ENCODE measurements around the gene RDH12. TPM values are rescaled to one million over a fixed set of nuclear protein-coding genes. Genes with fewer than 3 reads are reported as not detected.
"Not testable (repeated sequence)": the region's sequence is repeated elsewhere in the genome, so short reads cannot be mapped to it uniquely, and the experiment has no call there.

The RDH12 gene
- total RNA-seq, 1 donor from 2014 or later = not detected

- Mint-ChIP-seq H3K9me3 (no peaks in the 10 kb centered on the region), H3K27ac (peak overlapping the region; percentile 16), H3K27me3 (no peaks in the 10 kb centered on the region), H3K36me3 (ENCODE audit: low read depth) (peaks cover 62% of the 10 kb centered on the region), H3K4me1 (peaks cover 36% of the 10 kb centered on the region), H3K4me3 (no peak overlapping the region)
- intact Hi-C loops (cut with micrococcal nuclease) = loop anchor here (1.0 kb wide), 1 partner anchor 14 kb away; the partner anchor contains the start of gene RDH11
- DNase-seq = no peak
Measured at GRCh38 chr14:67680941-67681340, 20.7 kb upstream of the RDH12 start.

DNA sequence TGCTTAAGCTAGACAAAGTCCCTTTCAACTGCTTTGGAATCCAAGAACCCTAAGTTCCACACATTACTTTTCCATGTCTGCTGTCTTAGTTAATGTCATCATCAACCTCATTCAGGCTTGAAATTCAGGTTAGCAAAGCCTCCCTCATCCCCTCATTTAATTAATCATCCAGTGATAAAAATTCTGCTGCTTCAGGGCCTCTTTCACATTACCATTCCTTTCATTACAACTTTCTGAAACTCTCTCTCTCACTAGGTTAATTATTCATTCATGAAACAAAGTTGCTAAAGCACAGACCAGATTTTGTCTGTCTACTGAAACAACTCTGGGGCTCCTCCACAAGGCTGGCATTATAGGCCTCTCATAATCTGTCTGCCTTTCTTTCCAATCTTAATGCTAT is 17.8 kb upstream of the RDH12 start:
- Mint-ChIP-seq H3K27me3 (no peaks in the 10 kb centered on the region), H3K4me1 (peaks cover 29% of the 10 kb centered on the region), H3K4me3 (no peak overlapping the region), H3K9me3 (no peaks in the 10 kb centered on the region), H3K36me3 (ENCODE audit: low read depth) (peaks cover 63% of the 10 kb centered on the region), H3K27ac (no peak overlapping the region)
- intact Hi-C loops (cut with micrococcal nuclease) = no loop called here
- no peak for DNase-seq

DNA sequence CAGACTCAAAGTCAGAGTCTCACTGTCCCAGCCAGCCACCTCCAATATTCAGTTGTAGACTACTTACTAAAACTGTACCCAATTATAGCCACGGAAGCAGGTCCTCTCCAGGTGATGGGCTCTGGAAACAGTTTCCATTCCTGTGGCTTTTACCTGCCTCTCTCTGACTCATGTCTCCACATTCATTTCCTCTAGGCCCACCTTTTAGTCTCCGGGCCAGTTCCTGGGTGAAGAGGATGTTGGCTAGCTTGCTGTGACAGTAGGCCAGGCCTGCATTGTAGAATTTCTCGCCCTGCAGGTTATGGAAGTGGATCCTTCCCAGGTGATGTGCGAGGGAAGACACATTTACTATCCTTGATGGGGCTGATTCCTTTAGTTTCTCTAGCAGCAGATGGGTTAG is 11.7 kb upstream of the RDH12 start:
- peaks cover 64% of the 10 kb centered on the region for H3K36me3 Mint-ChIP-seq (ENCODE audit: low read depth)

GRCh38 chr14:67694791-67695393 is 6.8 kb upstream of the RDH12 start:
- H3K4me3 Mint-ChIP-seq = peak overlapping the region; percentile 89
- H3K4me1 Mint-ChIP-seq = peaks cover 28% of the 10 kb centered on the region
- H3K27me3 Mint-ChIP-seq = no peaks in the 10 kb centered on the region
- intact Hi-C loops (cut with micrococcal nuclease) = loop anchor here (1.0 to 10.0 kb wide), 7 partner anchors 15 to 1120 kb away; partner anchors contain the start of genes ARG2, EIF2S1, PIGH and VTI1B
- DNase-seq = peak; percentile 92
- no peaks in the 10 kb centered on the region for H3K9me3 Mint-ChIP-seq
- H3K36me3 Mint-ChIP-seq (ENCODE audit: low read depth) = peaks cover 25% of the 10 kb centered on the region
- peak overlapping the region; percentile 97 for H3K27ac Mint-ChIP-seq

More for the DNA sequence above, 11.7 kb upstream of the RDH12 start:
- Mint-ChIP-seq H3K9me3 (no peaks in the 10 kb centered on the region), H3K4me3 (no peak overlapping the region), H3K27ac (peak overlapping the region; percentile 43), H3K4me1 (peaks cover 25% of the 10 kb centered on the region), H3K27me3 (no peaks in the 10 kb centered on the region)
- intact Hi-C loops (cut with micrococcal nuclease) = loop anchor here (10.0 kb wide), 1 partner anchor 1125 kb away; no protein-coding TSS in a partner anchor
- no peak for DNase-seq

GRCh38 chr14:67695394-67695949 is 6.2 kb upstream of the RDH12 start, which contains the start of gene RDH11:
TSS of gene RDH11 (minus strand) at chr14:67695764. CDS start at chr14:67695703, 61 bp downstream.
- no peaks in the 10 kb centered on the region for H3K9me3 Mint-ChIP-seq
- H3K4me3 Mint-ChIP-seq = peak within 1 kb of the TSS; percentile 89
- peak within 1 kb of the TSS; percentile 97 for H3K27ac Mint-ChIP-seq
- intact Hi-C loops (cut with micrococcal nuclease) = loop anchor here (1.0 to 10.0 kb wide), 7 partner anchors 15 to 1119 kb away; partner anchors contain the start of genes ARG2, EIF2S1, PIGH and VTI1B
- DNase-seq = peak; percentile 95
- H3K4me1 Mint-ChIP-seq = peaks cover 28% of the 10 kb centered on the region
- peaks cover 19% of the 10 kb centered on the region for H3K36me3 Mint-ChIP-seq (ENCODE audit: low read depth)
- H3K27me3 Mint-ChIP-seq = no peaks in the 10 kb centered on the region

GRCh38 chr14:67697006-67697405 is 4.7 kb upstream of the RDH12 start:
- Mint-ChIP-seq H3K4me3 (no peak overlapping the region), H3K4me1 (peaks cover 25% of the 10 kb centered on the region), H3K27ac (no peak overlapping the region), H3K9me3 (no peaks in the 10 kb centered on the region), H3K36me3 (ENCODE audit: low read depth) (peaks cover 7% of the 10 kb centered on the region), H3K27me3 (no peaks in the 10 kb centered on the region)
- no peak for DNase-seq
- intact Hi-C loops (cut with micrococcal nuclease) = loop anchor here (5.0 to 10.0 kb wide), 2 partner anchors 335 to 1118 kb away; partner anchors contain the start of gene EIF2S1

- H3K36me3 Mint-ChIP-seq (ENCODE audit: low read depth) = no peaks in the 10 kb centered on the region
- H3K4me1 Mint-ChIP-seq = peaks cover 17% of the 10 kb centered on the region
- DNase-seq = no peak
- intact Hi-C loops (cut with micrococcal nuclease) = loop anchor here (5.0 to 10.0 kb wide), 2 partner anchors 336 to 1117 kb away; partner anchors contain the start of gene EIF2S1
- H3K9me3 Mint-ChIP-seq = no peaks in the 10 kb centered on the region
- H3K27ac Mint-ChIP-seq = no peak overlapping the region
- no peaks in the 10 kb centered on the region for H3K27me3 Mint-ChIP-seq
- H3K4me3 Mint-ChIP-seq = no peak overlapping the region
Measured at GRCh38 chr14:67698179-67698578, 3.5 kb upstream of the RDH12 start.

DNA sequence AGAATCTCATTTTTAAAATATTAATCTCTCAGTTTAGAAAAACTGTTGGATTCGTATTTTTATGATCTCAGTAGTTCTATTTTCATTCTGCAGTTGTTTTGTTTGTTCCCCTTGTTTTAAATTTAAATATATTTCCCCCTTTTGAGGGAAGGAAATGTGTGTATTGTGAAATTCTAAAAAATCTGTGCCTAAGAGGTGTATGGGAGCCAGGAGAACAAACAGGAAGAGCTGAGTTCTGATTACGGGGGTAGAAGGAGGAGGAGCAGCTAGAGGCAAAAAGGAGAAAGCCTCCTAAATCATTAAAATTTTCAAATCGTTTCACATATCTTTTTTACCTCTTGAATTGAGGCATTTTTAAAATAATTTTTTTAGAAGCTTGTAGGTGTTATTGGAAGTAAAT is 2.3 kb downstream of the RDH12 start:
- Mint-ChIP-seq H3K27me3 (peaks cover 4% of the 10 kb centered on the region), H3K27ac (no peak overlapping the region), H3K4me3 (no peak overlapping the region), H3K9me3 (no peaks in the 10 kb centered on the region), H3K36me3 (ENCODE audit: low read depth) (no peaks in the 10 kb centered on the region), H3K4me1 (no peaks in the 10 kb centered on the region)
- DNase-seq = no peak
- intact Hi-C loops (cut with micrococcal nuclease) = loop anchor here (1.0 to 10.0 kb wide), 6 partner anchors 37 to 539 kb away; no protein-coding TSS in a partner anchor

DNA sequence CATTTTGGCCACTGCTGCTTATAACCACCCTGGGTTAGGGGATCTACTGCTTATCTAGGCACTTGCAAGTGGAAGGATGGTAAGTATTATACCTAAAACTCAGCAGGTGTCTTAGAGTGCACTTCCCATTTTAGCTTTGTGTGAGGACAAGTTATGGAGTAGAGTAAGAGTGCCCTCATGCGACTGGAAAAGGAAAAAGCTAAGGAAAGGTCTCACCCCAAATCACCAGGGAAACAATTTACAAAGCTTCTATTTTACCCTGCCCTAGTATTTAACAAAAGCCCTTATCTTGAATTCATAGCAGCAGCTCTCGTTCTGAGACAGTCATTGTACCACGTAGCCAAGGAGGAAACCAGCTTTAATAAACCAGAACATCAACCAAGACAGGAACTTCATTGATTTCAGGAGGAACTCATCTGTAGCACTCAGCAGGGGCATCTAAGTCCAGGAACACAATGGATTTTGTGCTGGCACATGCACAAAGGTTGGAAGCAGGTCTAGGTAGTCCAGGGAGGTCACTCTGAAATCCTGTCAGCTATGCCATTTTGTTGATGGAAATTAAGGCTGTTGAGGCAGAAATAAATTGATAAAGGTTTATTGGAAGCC is 2.9 kb downstream of the RDH12 start:
- Mint-ChIP-seq H3K27ac (no peak overlapping the region), H3K36me3 (ENCODE audit: low read depth) (no peaks in the 10 kb centered on the region), H3K27me3 (peaks cover 4% of the 10 kb centered on the region), H3K4me1 (no peaks in the 10 kb centered on the region), H3K4me3 (no peak overlapping the region), H3K9me3 (no peaks in the 10 kb centered on the region)
- intact Hi-C loops (cut with micrococcal nuclease) = loop anchor here (1.0 to 10.0 kb wide), 6 partner anchors 38 to 540 kb away; no protein-coding TSS in a partner anchor
- DNase-seq = peak; percentile 85

GRCh38 chr14:67705211-67705610 is 3.5 kb downstream of the RDH12 start:
- peaks cover 4% of the 10 kb centered on the region for H3K27me3 Mint-ChIP-seq
- no peak for DNase-seq
- no peaks in the 10 kb centered on the region for H3K4me1 Mint-ChIP-seq
- intact Hi-C loops (cut with micrococcal nuclease) = loop anchor here (2.0 to 10.0 kb wide), 3 partner anchors 38 to 540 kb away; no protein-coding TSS in a partner anchor
- H3K36me3 Mint-ChIP-seq (ENCODE audit: low read depth) = no peaks in the 10 kb centered on the region
- no peak overlapping the region for H3K4me3 Mint-ChIP-seq
- H3K27ac Mint-ChIP-seq = no peak overlapping the region
- H3K9me3 Mint-ChIP-seq = no peaks in the 10 kb centered on the region

DNA sequence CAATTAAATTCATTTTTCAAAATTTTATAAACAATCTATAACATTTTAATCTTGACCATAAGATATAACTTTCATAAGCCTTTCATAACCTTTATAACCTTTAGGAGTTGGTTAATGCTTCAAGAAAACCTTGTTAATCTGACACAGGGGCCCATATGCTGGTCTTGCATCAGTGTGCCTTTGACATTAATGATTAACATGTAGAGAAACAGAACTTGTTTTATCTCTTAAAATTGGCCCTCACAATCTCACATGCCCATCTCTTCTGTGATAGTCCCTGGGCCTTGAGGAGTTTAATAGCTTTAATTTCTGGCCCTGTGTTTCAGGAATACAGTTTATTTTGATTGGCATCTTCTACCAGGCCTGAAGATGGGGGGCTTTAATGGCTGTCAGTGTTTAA is 7.7 kb downstream of the RDH12 start:
- not testable (repeated sequence) for H3K27me3 Mint-ChIP-seq; DNase-seq; H3K27ac Mint-ChIP-seq; H3K36me3 Mint-ChIP-seq (ENCODE audit: low read depth); H3K4me3 Mint-ChIP-seq; H3K9me3 Mint-ChIP-seq; H3K4me1 Mint-ChIP-seq
- intact Hi-C loops (cut with micrococcal nuclease) = loop anchor here (10.0 kb wide), 2 partner anchors 285 to 545 kb away; no protein-coding TSS in a partner anchor

- not testable (repeated sequence) for H3K27me3 Mint-ChIP-seq; H3K9me3 Mint-ChIP-seq; H3K4me1 Mint-ChIP-seq; H3K4me3 Mint-ChIP-seq; H3K36me3 Mint-ChIP-seq (ENCODE audit: low read depth); DNase-seq; H3K27ac Mint-ChIP-seq
- intact Hi-C loops (cut with micrococcal nuclease) = loop anchor here (10.0 kb wide), 2 partner anchors 285 to 545 kb away; no protein-coding TSS in a partner anchor
Measured at GRCh38 chr14:67709796-67710195, 8.1 kb downstream of the RDH12 start.

GRCh38 chr14:67710209-67710608 is 8.5 kb downstream of the RDH12 start:
- H3K27ac Mint-ChIP-seq = no peak overlapping the region
- intact Hi-C loops (cut with micrococcal nuclease) = no loop called here
- H3K4me3 Mint-ChIP-seq = no peak overlapping the region
- H3K4me1 Mint-ChIP-seq = no peaks in the 10 kb centered on the region
- no peaks in the 10 kb centered on the region for H3K36me3 Mint-ChIP-seq (ENCODE audit: low read depth)
- peaks cover 3% of the 10 kb centered on the region for H3K9me3 Mint-ChIP-seq
- DNase-seq = no peak
- peaks cover 4% of the 10 kb centered on the region for H3K27me3 Mint-ChIP-seq

DNA sequence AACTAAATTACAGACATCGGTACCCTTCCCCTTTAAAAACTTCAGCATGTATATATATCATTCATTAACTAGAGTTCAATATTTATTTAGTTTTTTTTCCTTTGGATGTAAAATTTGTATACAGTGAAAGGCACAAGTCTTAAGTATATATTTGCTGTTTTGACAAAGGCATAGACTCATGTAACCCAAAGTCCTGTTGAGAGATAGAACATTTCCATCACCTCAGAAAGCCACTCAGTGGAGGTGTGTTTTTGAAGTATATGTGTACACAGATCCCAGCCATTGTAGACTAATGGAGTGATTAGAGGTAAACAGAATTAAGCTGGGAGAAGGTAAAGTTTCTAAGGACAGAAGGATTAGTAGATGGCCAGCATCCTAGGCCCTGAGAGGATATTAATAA is 15.4 kb downstream of the RDH12 start:
- intact Hi-C loops (cut with micrococcal nuclease) = no loop called here
- DNase-seq = no peak
- Mint-ChIP-seq H3K9me3 (no peaks in the 10 kb centered on the region), H3K4me1 (peaks cover 2% of the 10 kb centered on the region), H3K4me3 (no peak overlapping the region), H3K27me3 (peaks cover 19% of the 10 kb centered on the region), H3K36me3 (ENCODE audit: low read depth) (no peaks in the 10 kb centered on the region), H3K27ac (no peak overlapping the region)

Measured in activated CD4-positive, alpha-beta T cell treated with anti-CD3 and anti-CD28 coated beads, Interleukin-2, amount 10 ng/mL, durations not matched to agents 24 days and 14 days (primary cell).